HCT116 (cell line): ENCODE data around the gene OTOL1. TPM values are rescaled to one million over a fixed set of nuclear protein-coding genes. Genes with fewer than 3 reads are reported as not detected.

Experiments
- ATAC-seq: fragments of 200-7000 bp; cut with Tn5 transposase; 2 replicates; pipeline ENCODE4 v1.9.1; 2020; ENCODE audit warnings: mild to moderate bottlenecking, moderate library complexity
- BruUV-seq: library from RNA; stranded (reverse); fragments of 400-500 nt; replicated peaks from 2 replicates; lab custom pipeline; 2021; lab: Mats Ljungman, UMichigan
- CTCF ChIA-PET: fragments of 300-600 bp; sonication (Branson Sonifier 250); formaldehyde crosslinking; loops from one replicate; lab custom pipeline; 2021; ENCODE audit warnings: antibody characterized with exemption; lab: Charles Lee
- POLR2A ChIA-PET: fragments of 300-600, 350-600 bp; sonication (Branson Sonifier 250); formaldehyde crosslinking; loops from one replicate; lab custom pipeline; 2021; ENCODE audit warnings: antibody characterized with exemption; lab: Charles Lee
- RAD21 ChIA-PET, 2 experiments: fragments of 300-600 bp; sonication (Branson Sonifier 250); formaldehyde crosslinking; loops; one replicate each; lab custom pipeline; 2023; ENCODE audit warnings: low total read pairs in 2 of 2; ENCODE audit not compliant: uncharacterized antibody in 2 of 2, unreplicated experiment in 2 of 2, low non-redundant PET in 1 of 2; lab: Charles Lee
- DNase-seq: peaks from one replicate; pipeline ENCODE4 v3.0.0-alpha.2; 2010; ENCODE audit warnings: low read depth, low spot score
- H2AFZ ChIP-seq: fragments of 200-600 bp; shearing (Covaris generic), sonication (generic); 2 replicates; pipeline ENCODE4 v1.6.1; 2017; ENCODE audit warnings: low read depth, mixed run types, mixed read lengths, antibody characterized with exemption, low read length; ENCODE audit not compliant: poor library complexity, severe bottlenecking
- H3K27ac ChIP-seq: 2 replicates; pipeline ENCODE4 v1.5.1; 2012; ENCODE audit warnings: low read depth, low read length
- H3K27me3 ChIP-seq: fragments of 200-600 bp; sonication (generic); 2 replicates; pipeline ENCODE4 v1.6.1; 2016; ENCODE audit warnings: mixed run types, low read length, mixed read lengths; ENCODE audit not compliant: insufficient read depth
- H3K36me3 ChIP-seq, 2 experiments: fragments of 200-500 bp in 1 of 2; fragments of 200-600 bp in 1 of 2; sonication (Bioruptor generic) in 1 of 2; sonication (generic) in 1 of 2; 2 replicates each; pipeline versions ENCODE4 v1.5.1 to v1.6.1; 2014 to 2016; ENCODE audit warnings: low read length in 2 of 2, inconsistent platforms in 1 of 2, mixed read lengths in 1 of 2, mixed run types in 1 of 2; ENCODE audit not compliant: insufficient read depth in 2 of 2, control insufficient read depth in 1 of 2
- H3K4me1 ChIP-seq, 2 experiments: fragments of 200-600 bp in 1 of 2; sonication (generic) in 1 of 2; 2 replicates each; pipeline versions ENCODE4 v1.5.1 to v1.6.1; 2012 to 2017; ENCODE audit warnings: low read length in 2 of 2, inconsistent platforms in 1 of 2, mild to moderate bottlenecking in 1 of 2, mixed read lengths in 1 of 2, mixed run types in 1 of 2, moderate library complexity in 1 of 2; ENCODE audit not compliant: insufficient read depth in 2 of 2, control insufficient read depth in 1 of 2
- H3K4me2 ChIP-seq: fragments of 200-600 bp; sonication (generic); 2 replicates; pipeline ENCODE4 v1.6.1; 2017; ENCODE audit warnings: mixed run types, low read length, mixed read lengths
- H3K4me3 ChIP-seq, 2 experiments: fragments of 200-600 bp in 1 of 2; sonication (generic) in 1 of 2; replicated peaks in 1 of 2; 2 replicates each; pipeline ENCODE4 v1.5.1; 2011 to 2016; ENCODE audit warnings: low read length in 2 of 2, control low read depth in 1 of 2, low read depth in 1 of 2, mild to moderate bottlenecking in 1 of 2, mixed read lengths in 1 of 2, mixed run types in 1 of 2
- H3K79me2 ChIP-seq: fragments of 200-600 bp; sonication (generic); 2 replicates; pipeline ENCODE4 v1.6.1; 2017; ENCODE audit warnings: mild to moderate bottlenecking, mixed run types, low read length, moderate library complexity, mixed read lengths; ENCODE audit not compliant: insufficient read depth
- H3K9ac ChIP-seq: fragments of 200-600 bp; sonication (generic); 2 replicates; pipeline ENCODE4 v1.6.1; 2016; ENCODE audit warnings: low read length, mixed read lengths
- H3K9me2 ChIP-seq: fragments of 200-600 bp; sonication (generic), shearing (Covaris generic); 2 replicates; pipeline ENCODE4 v1.6.1; 2017; ENCODE audit warnings: mixed run types, mild to moderate bottlenecking, moderate library complexity; ENCODE audit not compliant: insufficient read depth
- H3K9me3 ChIP-seq, 2 experiments: fragments of 200-500 bp in 1 of 2; fragments of 200-600 bp in 1 of 2; sonication (Bioruptor generic) in 1 of 2; sonication (generic) in 1 of 2; 2 replicates each; pipeline ENCODE4 v1.6.1; 2014 to 2017; ENCODE audit warnings: low read length in 2 of 2, mixed read lengths in 2 of 2, inconsistent platforms in 1 of 2, low read depth in 1 of 2, mild to moderate bottlenecking in 1 of 2, mixed run types in 1 of 2, moderate library complexity in 1 of 2; ENCODE audit not compliant: control insufficient read depth in 1 of 2, insufficient read depth in 1 of 2
- H4K20me1 ChIP-seq: fragments of 200-600 bp; sonication (generic), shearing (Covaris generic); 2 replicates; pipeline ENCODE4 v1.6.1; 2017; ENCODE audit warnings: mixed run types, mild to moderate bottlenecking, moderate library complexity; ENCODE audit not compliant: insufficient read depth
- CEBPB ChIP-seq: IDR thresholded peaks from 2 replicates; pipeline ENCODE4 v1.6.1; 2012; ENCODE audit warnings: low read depth
- CTCF ChIP-seq, 3 experiments: fragments of 200-600 bp in 1 of 3; sonication (generic) in 1 of 3; IDR thresholded peaks in 2 of 3; conservative IDR thresholded peaks in 1 of 3; 2 replicates each; pipeline ENCODE4 v1.5.1; 2012 to 2017; ENCODE audit warnings: low read depth in 2 of 3, low read length in 2 of 3, antibody characterized with exemption in 1 of 3, borderline replicate concordance in 1 of 3, control low read depth in 1 of 3, mild to moderate bottlenecking in 1 of 3, mixed read lengths in 1 of 3, mixed run types in 1 of 3, moderate library complexity in 1 of 3; ENCODE audit not compliant: insufficient read depth in 1 of 3
- EGR1 ChIP-seq: IDR thresholded peaks from 2 replicates; pipeline ENCODE4 v1.6.1; 2012; ENCODE audit warnings: low read depth
- ELF1 ChIP-seq: IDR thresholded peaks from 2 replicates; pipeline ENCODE4 v1.6.1; 2012; ENCODE audit warnings: low read depth, borderline replicate concordance
- FOSL1 ChIP-seq: IDR thresholded peaks from 2 replicates; pipeline ENCODE4 v1.6.1; 2012; ENCODE audit warnings: low read depth
- JUND ChIP-seq: IDR thresholded peaks from 2 replicates; pipeline ENCODE4 v1.6.1; 2012
- POLR2A ChIP-seq: IDR thresholded peaks from 2 replicates; pipeline ENCODE4 v1.7.0; 2011; ENCODE audit warnings: borderline replicate concordance; ENCODE audit not compliant: insufficient read depth, insufficient read length; ENCODE audit errors: extremely low read depth
- POLR2AphosphoS5 ChIP-seq: IDR thresholded peaks from 2 replicates; pipeline ENCODE4 v1.6.1; 2011; ENCODE audit warnings: mild to moderate bottlenecking, low read depth, low read length, moderate library complexity
- RAD21 ChIP-seq: IDR thresholded peaks from 2 replicates; pipeline ENCODE4 v1.6.1; 2012; ENCODE audit warnings: low read depth, mild to moderate bottlenecking
- SIN3A ChIP-seq: IDR thresholded peaks from 2 replicates; pipeline ENCODE4 v1.6.1; 2012; ENCODE audit warnings: low read depth
- SRF ChIP-seq: IDR thresholded peaks from 2 replicates; pipeline ENCODE4 v1.6.1; 2012; ENCODE audit warnings: low read depth
- TCF7L2 ChIP-seq: IDR thresholded peaks from 2 replicates; pipeline ENCODE4 v1.7.0; 2011; ENCODE audit warnings: borderline replicate concordance, inconsistent platforms; ENCODE audit not compliant: insufficient read depth, insufficient read length; ENCODE audit errors: extremely low read depth
- YY1 ChIP-seq: IDR thresholded peaks from 2 replicates; pipeline ENCODE4 v1.6.1; 2011; ENCODE audit warnings: low read length, low read depth, moderate library complexity, mild to moderate bottlenecking; ENCODE audit not compliant: insufficient replicate concordance; ENCODE audit errors: extremely low read depth
- ZBTB33 ChIP-seq: IDR thresholded peaks from 2 replicates; pipeline ENCODE4 v1.6.1; 2011; ENCODE audit warnings: mild to moderate bottlenecking, low read length, moderate library complexity; ENCODE audit not compliant: insufficient replicate concordance; ENCODE audit errors: extremely low read depth
- ZFX ChIP-seq: fragments of 450-650 bp; IDR thresholded peaks from 2 replicates; pipeline ENCODE4 v1.6.1; 2017
- ZNF274 ChIP-seq: fragments of 200-500 bp; sonication (Bioruptor generic); IDR thresholded peaks from 2 replicates; pipeline ENCODE4 v1.6.1; 2014; ENCODE audit warnings: mild to moderate bottlenecking, low read depth, low read length, inconsistent platforms
- intact Hi-C: fragments of 100-400 bp; cut with micrococcal nuclease; formaldehyde crosslinking; loops from 2 replicates; pipeline ENCODE4 v1.10.0; 2022
- total RNA-seq: library from RNA; stranded (reverse); gene quantifications from one replicate; pipeline ENCODE4 v1.2.1, GENCODE V29; 2021; ENCODE audit not compliant: unreplicated experiment

The OTOL1 gene
- total RNA-seq, 1 experiment from 2014 or later: not detected

GRCh38 chr3:161474139-161474538, 22.5 kb upstream of the OTOL1 start:
- no peak overlapping the region for H3K4me3 ChIP-seq
- intact Hi-C loops: no loop called here
- no TSS peak for BruUV-seq
- no peaks in the 10 kb centered on the region for H3K27me3 ChIP-seq
- ATAC-seq (no peak), DNase-seq (no peak)
- no peaks in the 10 kb centered on the region for H3K9me2 ChIP-seq
- no peak overlapping the region for H3K4me2 ChIP-seq
- H3K79me2 ChIP-seq: no peaks in the 10 kb centered on the region
- H3K9me3 ChIP-seq: no peaks in the 10 kb centered on the region
- no peak for TF ChIP-seq ZFX
- TF ChIP-seq POLR2AphosphoS5: no peak
- no peak for TF ChIP-seq YY1
- TF ChIP-seq RAD21: no peak
- TF ChIP-seq JUND: no peak
- TF ChIP-seq TCF7L2: no peak
- no peak for TF ChIP-seq FOSL1
- TF ChIP-seq ELF1: no peak
- TF ChIP-seq ZNF274: no peak
- TF ChIP-seq CTCF (IDR thresholded peaks at IDR 0.05 in 2 of 3, conservative IDR thresholded peaks at IDR 0.05 in 1 of 3; ENCODE audit: borderline replicate concordance in 1 of 3, insufficient read depth in 1 of 3, low read depth in 2 of 3, low read length in 2 of 3): no peak
- no peak for TF ChIP-seq SRF
- no peak for TF ChIP-seq POLR2A
- TF ChIP-seq EGR1: no peak
- TF ChIP-seq SIN3A: no peak
- TF ChIP-seq ZBTB33: no peak
- TF ChIP-seq CEBPB: no peak
- H2AFZ ChIP-seq: peak overlapping the region; percentile 16
- H3K9ac ChIP-seq: no peak overlapping the region
- peaks cover 2 to 13% of the 10 kb centered on the region in 2 experiments; a peak in 3 of 4 replicates for H3K4me1 ChIP-seq
- H3K27ac ChIP-seq: no peak overlapping the region
- RAD21 ChIA-PET: no interaction called here
- CTCF ChIA-PET: no interaction called here
- no peaks in the 10 kb centered on the region for H4K20me1 ChIP-seq
- no peaks in the 10 kb centered on the region for H3K36me3 ChIP-seq
- POLR2A ChIA-PET: no interaction called here
